ENCODE measurements around the gene FAM110A. TPM values are rescaled to one million over a fixed set of nuclear protein-coding genes. Genes with fewer than 3 reads are reported as not detected.

Gene FAM110A
- total and polyA plus RNA-seq, 2 of the 8 experiments (the other 6 are each of a cell fraction or from before 2014, with no cell fraction given) = 10.1 to 10.9 TPM

- Histone ChIP-seq H3K79me1 (ENCODE audit: low read depth, low read length) (no peaks in the 10 kb centered on the region; the same call in 1 of the 2 replicates), H2BK20ac (ENCODE audit: low read length) (no peak overlapping the region), H2BK15ac (ENCODE audit: low read length) (peak overlapping the region; percentile 92; the same call in 1 of the 2 replicates), H3K36me3 (ENCODE audit: control insufficient read depth in 2 of 4, insufficient read depth in 4 of 4, low read length in 3 of 4) (no peaks in the 10 kb centered on the region), H3K18ac (ENCODE audit: extremely low read depth, low read length) (no peak overlapping the region), H2AK5ac (ENCODE audit: low read depth, low read length) (no peak overlapping the region; the same call in 1 of the 2 replicates), H4K20me1 (replicated peaks in 1 of 2; ENCODE audit: control insufficient read depth in 1 of 2, insufficient read depth in 2 of 2, low read length in 2 of 2) (peaks cover 7 to 19% of the 10 kb centered on the region in 2 experiments), H2BK5ac (ENCODE audit: low read depth, low read length) (no peak overlapping the region), H4K5ac (ENCODE audit: insufficient read length, low read depth, low read length) (peak overlapping the region; percentile 25), H3K4ac (replicated peaks; ENCODE audit: insufficient read length, low read depth, low read length) (no peak overlapping the region), H4K8ac (ENCODE audit: extremely low read depth, insufficient read depth, low read length) (peak overlapping the region; percentile 78; the same call in 1 of the 2 replicates), H3K9me3 (ENCODE audit: insufficient read depth in 2 of 2, low read depth in 1 of 2, low read length in 1 of 2) (no peaks in the 10 kb centered on the region), H3K56ac (replicated peaks; ENCODE audit: insufficient read length, low read depth, low read length) (no peak overlapping the region), H3K79me2 (ENCODE audit: control insufficient read depth in 1 of 2, insufficient read depth in 2 of 2, low read length in 2 of 2) (no peaks in the 10 kb centered on the region), H3K14ac (ENCODE audit: insufficient read length) (no peak overlapping the region), H2AFZ (ENCODE audit: low read length) (no peak overlapping the region), H3K23ac (ENCODE audit: insufficient read length) (no peak overlapping the region), H4K91ac (replicated peaks; ENCODE audit: insufficient read length, low read length) (no peak overlapping the region), H3K4me1 (replicated peaks in 1 of 4; ENCODE audit: control insufficient read depth in 3 of 4, insufficient read depth in 4 of 4, low read length in 3 of 4) (peaks cover 3 to 32% (median 15%) of the 10 kb centered on the region in 4 experiments), H2BK12ac (ENCODE audit: low read depth, low read length) (no peak overlapping the region), H3K27me3 (replicated peaks in 1 of 4; ENCODE audit: control insufficient read depth in 3 of 4, extremely low read depth in 1 of 4, insufficient read depth in 3 of 4, low read length in 3 of 4) (peaks cover 2 to 42% (median 35%) of the 10 kb centered on the region in 4 experiments), H3K9ac (replicated peaks in 1 of 4; ENCODE audit: extremely low read depth in 1 of 4, low read depth in 3 of 4, low read length in 3 of 4) (no peak overlapping the region), H3K27ac (ENCODE audit: low read depth, low read length) (no peak overlapping the region), H3K4me3 (ENCODE audit: extremely low read depth in 1 of 4, insufficient read depth in 2 of 4, low read depth in 3 of 4, low read length in 4 of 4) (peak overlapping the region; percentile 35 to 82 (median 64)), H3K23me2 (ENCODE audit: low read depth, low read length) (peaks cover 24% of the 10 kb centered on the region; the same call in 1 of the 2 replicates), H2BK120ac (replicated peaks; ENCODE audit: low read depth, low read length) (no peak overlapping the region), H3K4me2 (ENCODE audit: insufficient read depth in 1 of 2, low read depth in 2 of 2, low read length in 2 of 2) (peak overlapping the region; percentile 95 to 96)
- ChIA-PET CTCF (ENCODE audit: partially characterized antibody) (interaction anchor here (0.9 to 2.5 kb wide), 7 partner anchors 9 to 114 kb away, joined by 3 to 13 read pairs (median 5); partner anchors contain the start of gene FAM110A), POLR2A (ENCODE audit: partially characterized antibody) (interaction anchor here (0.9 to 1.6 kb wide), 3 partner anchors 17 to 146 kb away, joined by 3 to 5 read pairs (median 3); no protein-coding TSS in a partner anchor)
- TF ChIP-seq MAFK (IDR thresholded peaks at IDR 0.05; ENCODE audit: low read depth, low read length) = no peak
- no peak for TF ChIP-seq SIRT6 (IDR thresholded peaks at IDR 0.05; ENCODE audit: low read length)
- TF ChIP-seq SP2 (IDR thresholded peaks at IDR 0.05; ENCODE audit: low read length) = no peak
- 0 out of 2 replicates have a peak, but pooled peaks have one; percentile 11 for TF ChIP-seq RBBP5 (IDR thresholded peaks at IDR 0.05; ENCODE audit: borderline replicate concordance, low read depth, low read length)
- TF ChIP-seq EZH2 (IDR thresholded peaks at IDR 0.05; ENCODE audit: low read depth, low read length, severe bottlenecking) = no peak
- peak; percentile 15 for TF ChIP-seq ASH2L (IDR thresholded peaks at IDR 0.05; ENCODE audit: low read length)
- DNase-seq (ENCODE audit: low read depth in 1 of 2, low spot score in 2 of 2) = no peak
- 70% methylated on average over 1 of the region's 2 CpGs; no CpG with 5 or more reads in 1 of the 2 experiments for WGBS, 2 experiments (ENCODE audit: extremely low coverage in 1 of 2, insufficient coverage in 1 of 2, insufficient read length in 1 of 2, insufficient replicate concordance in 2 of 2, low coverage in 1 of 2, low lambda C conversion rate in 2 of 2, missing lambda C conversion rate in 1 of 2)
- FAIRE-seq = no peak
Measured at GRCh38 chr20:842547-842940, 9.0 kb downstream of the FAM110A start.
